Measurements from ENCODE around the gene PPP1R37. TPM values are rescaled to one million over a fixed set of nuclear protein-coding genes. Genes with fewer than 3 reads are reported as not detected.
"Not testable (repeated sequence)": the region's sequence is repeated elsewhere in the genome, so short reads cannot be mapped to it uniquely, and the experiment has no call there.

Gene PPP1R37
- total RNA-seq, 1 experiment from 2014 or later = 33.6 TPM

GRCh38 chr19:45104658-45105349 is 11.8 kb downstream of the PPP1R37 start:
- no peak overlapping the region for H2BK15ac ChIP-seq (ENCODE audit: low read depth, low read length)
- Mint-ChIP-seq H3K9me3 (no peaks in the 10 kb centered on the region), H3K27ac (peak overlapping the region; percentile 41 to 58 (median 46); a peak in 6 of 7 replicates), H3K27me3 (ENCODE audit: low read depth) (no peaks in the 10 kb centered on the region), H3K4me1 (peaks cover 49 to 52% of the 10 kb centered on the region in 2 experiments), H3K36me3 (ENCODE audit: insufficient read depth in 1 of 3, low read depth in 3 of 3) (peaks cover 4 to 6% (median 4%) of the 10 kb centered on the region in 3 experiments; a peak in 3 of 7 replicates), H3K4me3 (peak overlapping the region in 1 of 2 experiments; percentile 7; a peak in 1 of 5 replicates)
- H4K91ac ChIP-seq (ENCODE audit: insufficient read length, low read depth, low read length) = no peak overlapping the region
- no peak overlapping the region for H2BK12ac ChIP-seq (ENCODE audit: insufficient read length, low read depth, low read length)
- peaks cover 22% of the 10 kb centered on the region for H3K79me2 ChIP-seq (ENCODE audit: insufficient read depth, low read length)
- no peak overlapping the region for H3T11ph ChIP-seq (ENCODE audit: low read length)
- H4K8ac ChIP-seq (replicated peaks; ENCODE audit: insufficient read length, low read depth, low read length) = no peak overlapping the region
- no peaks in the 10 kb centered on the region for H3K9me3 ChIP-seq (ENCODE audit: control insufficient read depth, low read depth, low read length)
- H3K4me1 ChIP-seq (ENCODE audit: insufficient read depth, low read length) = no peaks in the 10 kb centered on the region; the same call in 1 of the 2 replicates
- H3K18ac ChIP-seq (ENCODE audit: insufficient read length, low read depth, low read length) = no peak overlapping the region
- no peak overlapping the region for H2BK5ac ChIP-seq (ENCODE audit: insufficient read length, low read length)
- TF ChIP-seq CTCF (conservative IDR thresholded peaks at IDR 0.05) = no peak
- H3K9ac ChIP-seq (ENCODE audit: extremely low read depth, insufficient read length, low read length) = no peak overlapping the region
- no peak overlapping the region for H3K23ac ChIP-seq (ENCODE audit: insufficient read length, low read depth, low read length)
- no peaks in the 10 kb centered on the region for H3K23me2 ChIP-seq (ENCODE audit: insufficient read length, low read depth, low read length, poor library complexity, severe bottlenecking)
- no peak overlapping the region for H2AFZ ChIP-seq (ENCODE audit: low read length)
- no peak for DNase-seq
- H3K79me1 ChIP-seq (ENCODE audit: insufficient read depth, low read depth, low read length, poor library complexity, severe bottlenecking) = no peaks in the 10 kb centered on the region
- no peaks in the 10 kb centered on the region for H4K20me1 ChIP-seq (ENCODE audit: control insufficient read depth, insufficient read depth, insufficient read length)
- no peak overlapping the region for H3K4me2 ChIP-seq (ENCODE audit: insufficient read depth, insufficient read length, low read length)
- no peak overlapping the region for H2BK120ac ChIP-seq (ENCODE audit: low read depth, low read length, poor library complexity, severe bottlenecking)
- no peak overlapping the region; the same call in 1 of the 2 replicates for H3K14ac ChIP-seq (ENCODE audit: insufficient read depth, low read length)
- H2BK20ac ChIP-seq (ENCODE audit: low read depth, low read length, poor library complexity, severe bottlenecking) = no peak overlapping the region
- H3K27me3 ChIP-seq (ENCODE audit: insufficient read depth, low read length) = no peaks in the 10 kb centered on the region
- no peak overlapping the region for H4K5ac ChIP-seq (ENCODE audit: insufficient read length, low read depth, low read length)
- no CpG with 5 or more reads among the region's 16 CpGs for WGBS (ENCODE audit: extremely low coverage, insufficient read length, low lambda C conversion rate)
- no peak overlapping the region for H3K56ac ChIP-seq (ENCODE audit: insufficient read length, low read depth, low read length)
- no peak overlapping the region for H3K27ac ChIP-seq (ENCODE audit: insufficient read length, low read depth, low read length)
- no peak overlapping the region for H3K4ac ChIP-seq (ENCODE audit: low read depth, low read length)
- no peak overlapping the region for H2AK5ac ChIP-seq (ENCODE audit: insufficient read length, low read length)

GRCh38 chr19:45106363-45106762 is 13.4 kb downstream of the PPP1R37 start:
- H2AK5ac ChIP-seq (ENCODE audit: insufficient read length, low read length); H3K27me3 Mint-ChIP-seq (ENCODE audit: low read depth); H3K27ac ChIP-seq (ENCODE audit: insufficient read length, low read depth, low read length); H4K91ac ChIP-seq (ENCODE audit: insufficient read length, low read depth, low read length); H3K4ac ChIP-seq (ENCODE audit: low read depth, low read length); H2BK15ac ChIP-seq (ENCODE audit: low read depth, low read length); H3K27me3 ChIP-seq (ENCODE audit: insufficient read depth, low read length); H3T11ph ChIP-seq (ENCODE audit: low read length); H3K23ac ChIP-seq (ENCODE audit: insufficient read length, low read depth, low read length); H2BK12ac ChIP-seq (ENCODE audit: insufficient read length, low read depth, low read length); H3K4me1 ChIP-seq (ENCODE audit: insufficient read depth, low read length); H4K5ac ChIP-seq (ENCODE audit: insufficient read length, low read depth, low read length); H3K4me3 Mint-ChIP-seq; H3K27ac Mint-ChIP-seq; H3K9me3 Mint-ChIP-seq; H2AFZ ChIP-seq (ENCODE audit: low read length); H2BK120ac ChIP-seq (ENCODE audit: low read depth, low read length, poor library complexity, severe bottlenecking); H3K23me2 ChIP-seq (ENCODE audit: insufficient read length, low read depth, low read length, poor library complexity, severe bottlenecking); H2BK5ac ChIP-seq (ENCODE audit: insufficient read length, low read length); H3K79me1 ChIP-seq (ENCODE audit: insufficient read depth, low read depth, low read length, poor library complexity, severe bottlenecking); H3K9me3 ChIP-seq (ENCODE audit: control insufficient read depth, low read depth, low read length); H4K20me1 ChIP-seq (ENCODE audit: control insufficient read depth, insufficient read depth, insufficient read length); H3K4me2 ChIP-seq (ENCODE audit: insufficient read depth, insufficient read length, low read length); DNase-seq; H4K8ac ChIP-seq (replicated peaks; ENCODE audit: insufficient read length, low read depth, low read length); H3K18ac ChIP-seq (ENCODE audit: insufficient read length, low read depth, low read length); H3K56ac ChIP-seq (ENCODE audit: insufficient read length, low read depth, low read length); H3K36me3 Mint-ChIP-seq (ENCODE audit: insufficient read depth in 1 of 3, low read depth in 3 of 3); H3K9ac ChIP-seq (ENCODE audit: extremely low read depth, insufficient read length, low read length); H2BK20ac ChIP-seq (ENCODE audit: low read depth, low read length, poor library complexity, severe bottlenecking); H3K14ac ChIP-seq (ENCODE audit: insufficient read depth, low read length): not testable (repeated sequence)
- peaks cover 38 to 40% of the 10 kb centered on the region in 2 experiments for H3K4me1 Mint-ChIP-seq
- WGBS (ENCODE audit: extremely low coverage, insufficient read length, low lambda C conversion rate) = no CpG with 5 or more reads among the region's 11 CpGs
- peaks cover 14% of the 10 kb centered on the region; the same call in 1 of the 2 replicates for H3K79me2 ChIP-seq (ENCODE audit: insufficient read depth, low read length)

Data from H9 (cell line).